HFF-Myc (cell line): ENCODE results near the gene SAFB.

ENCODE experiments used
- DNase-seq: peaks from one replicate; pipeline ENCODE4 v3.0.0-alpha.2; 2011; ENCODE audit warnings: low read depth; ENCODE audit errors: extremely low read depth
- H3K4me3 ChIP-seq: replicated peaks from 2 replicates; pipeline ENCODE4 v1.5.1; 2011; ENCODE audit warnings: low read depth, mild to moderate bottlenecking, control low read depth, low read length
- TF ChIP-seq, protein P1 (sequence below): IDR thresholded peaks from 2 replicates; pipeline ENCODE4 v1.5.1; 2012; ENCODE audit warnings: mild to moderate bottlenecking, low read depth, low read length, control low read depth; ENCODE audit errors: missing control alignments

SAFB gene

GRCh38 chr19:5693195-5694166, 70.6 kb downstream of the SAFB start:
- H3K4me3 ChIP-seq: no peak overlapping the region
- no peak for DNase-seq
- TF ChIP-seq, protein P1, sequence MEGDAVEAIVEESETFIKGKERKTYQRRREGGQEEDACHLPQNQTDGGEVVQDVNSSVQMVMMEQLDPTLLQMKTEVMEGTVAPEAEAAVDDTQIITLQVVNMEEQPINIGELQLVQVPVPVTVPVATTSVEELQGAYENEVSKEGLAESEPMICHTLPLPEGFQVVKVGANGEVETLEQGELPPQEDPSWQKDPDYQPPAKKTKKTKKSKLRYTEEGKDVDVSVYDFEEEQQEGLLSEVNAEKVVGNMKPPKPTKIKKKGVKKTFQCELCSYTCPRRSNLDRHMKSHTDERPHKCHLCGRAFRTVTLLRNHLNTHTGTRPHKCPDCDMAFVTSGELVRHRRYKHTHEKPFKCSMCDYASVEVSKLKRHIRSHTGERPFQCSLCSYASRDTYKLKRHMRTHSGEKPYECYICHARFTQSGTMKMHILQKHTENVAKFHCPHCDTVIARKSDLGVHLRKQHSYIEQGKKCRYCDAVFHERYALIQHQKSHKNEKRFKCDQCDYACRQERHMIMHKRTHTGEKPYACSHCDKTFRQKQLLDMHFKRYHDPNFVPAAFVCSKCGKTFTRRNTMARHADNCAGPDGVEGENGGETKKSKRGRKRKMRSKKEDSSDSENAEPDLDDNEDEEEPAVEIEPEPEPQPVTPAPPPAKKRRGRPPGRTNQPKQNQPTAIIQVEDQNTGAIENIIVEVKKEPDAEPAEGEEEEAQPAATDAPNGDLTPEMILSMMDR: no peak

DNA sequence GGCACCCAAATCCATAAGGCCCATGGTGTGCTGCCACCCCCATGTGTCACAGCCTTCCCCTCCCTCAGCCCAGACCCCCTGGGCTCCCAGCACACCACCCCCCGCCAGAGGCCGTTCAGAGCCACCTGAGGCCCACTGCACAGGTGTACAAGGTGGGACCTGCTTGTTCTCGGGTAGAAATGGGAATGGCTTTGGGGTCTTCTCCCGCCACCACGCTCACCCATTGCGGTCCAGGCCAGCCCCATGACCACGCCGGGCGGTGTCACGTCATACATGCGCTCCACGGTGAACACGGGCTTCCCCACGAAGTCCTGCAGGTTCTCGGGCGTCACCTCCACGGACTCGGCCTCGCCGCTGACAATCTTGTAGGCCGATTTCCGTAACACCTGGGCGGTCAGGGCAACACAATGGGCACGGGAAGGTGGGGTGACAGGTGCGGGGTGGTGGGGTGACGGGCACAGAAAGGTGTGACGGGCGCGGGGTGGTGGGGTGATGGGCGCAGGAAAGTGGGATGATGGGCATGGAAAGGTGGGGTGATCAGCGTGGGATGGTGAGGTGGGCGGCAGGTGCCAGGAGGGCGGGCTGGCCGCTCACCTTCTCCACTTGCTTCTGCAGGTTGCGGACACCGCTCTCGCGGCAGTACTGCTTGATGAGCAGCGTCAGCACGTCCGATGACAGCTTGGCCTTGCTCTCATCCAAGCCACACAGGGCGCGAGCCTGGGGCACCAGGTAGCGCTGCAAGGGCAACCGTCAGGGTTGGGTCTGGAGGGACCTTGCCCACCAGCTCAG, 71.5 kb downstream of the SAFB start:
- TF ChIP-seq, protein P1: no peak
- no peak for DNase-seq
- H3K4me3 ChIP-seq: no peak overlapping the region

GRCh38 chr19:5694956-5695648, 72.2 kb downstream of the SAFB start:
- no peak overlapping the region for H3K4me3 ChIP-seq
- TF ChIP-seq, protein P1: no peak
- DNase-seq: no peak

DNA sequence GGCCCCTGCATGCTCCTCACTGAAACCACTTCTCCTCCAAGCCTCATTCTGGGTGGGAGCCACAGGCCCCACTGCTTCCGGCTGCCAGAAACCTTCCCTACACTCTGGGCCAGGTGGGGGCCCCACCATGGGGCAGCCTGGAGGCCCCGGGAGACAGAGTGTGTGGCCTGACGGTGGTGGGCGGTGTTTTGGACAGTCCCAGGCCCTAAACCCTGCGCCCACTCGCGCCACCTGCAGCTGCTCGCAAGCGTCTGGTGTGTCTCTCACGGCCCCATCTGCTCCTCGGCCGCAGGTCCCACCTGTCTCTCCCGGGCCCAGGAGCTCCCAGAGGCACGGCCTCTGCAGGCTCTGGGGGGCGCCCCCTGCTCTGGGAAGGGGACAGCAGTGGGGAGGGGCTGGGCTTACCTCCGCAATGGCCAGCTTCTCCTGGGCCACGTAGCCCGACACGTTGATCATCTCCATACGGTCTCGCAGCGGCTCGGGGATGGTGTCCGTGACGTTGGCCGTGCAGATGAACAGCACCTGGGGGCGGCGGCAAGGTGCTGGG, 72.8 kb downstream of the SAFB start:
- TF ChIP-seq, protein P1: no peak
- no peak for DNase-seq
- no peak overlapping the region for H3K4me3 ChIP-seq

DNA sequence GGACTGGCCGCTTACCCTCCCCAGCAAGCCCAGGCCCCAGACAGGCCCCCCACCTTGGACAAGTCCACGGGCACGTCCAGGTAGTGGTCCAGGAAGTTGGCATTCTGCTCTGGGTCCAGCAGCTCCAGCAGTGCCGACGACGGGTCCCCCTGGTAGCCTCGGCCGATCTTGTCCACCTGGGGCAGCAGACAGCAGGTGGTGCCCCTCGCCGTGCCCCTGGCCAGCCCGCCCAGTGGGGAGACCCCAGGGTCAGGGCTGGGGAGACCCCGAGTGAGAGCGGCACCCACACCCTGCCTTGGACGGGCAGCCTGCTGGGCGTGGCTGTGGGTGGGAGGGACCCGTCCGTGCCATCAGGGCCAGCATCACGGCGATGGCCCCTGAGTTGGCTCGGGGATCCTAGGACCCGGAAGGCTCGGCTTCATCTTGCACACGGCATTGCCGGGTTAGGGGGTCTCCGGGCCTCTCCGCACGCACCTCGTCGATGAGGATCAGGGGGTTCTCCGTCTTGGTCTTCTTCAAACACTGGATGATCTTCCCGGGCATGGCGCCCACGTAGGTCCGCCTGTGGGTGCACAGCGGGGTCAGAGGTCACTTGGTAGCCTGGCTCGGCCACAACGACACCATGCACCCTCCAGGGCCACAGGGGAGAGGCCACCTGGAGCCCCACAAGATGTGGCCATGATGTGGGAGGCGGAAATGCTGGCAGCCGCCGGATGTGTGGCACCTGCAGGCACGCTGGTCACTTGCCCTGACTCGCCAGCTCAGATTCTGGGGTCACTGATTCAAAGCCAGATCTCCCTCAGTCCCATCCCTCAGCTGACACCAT, 73.5 kb downstream of the SAFB start:
- no peak for DNase-seq
- TF ChIP-seq, protein P1: no peak
- no peak overlapping the region for H3K4me3 ChIP-seq
